ENCODE data around the gene ZBBX. TPM values are rescaled to one million over a fixed set of nuclear protein-coding genes. Genes with fewer than 3 reads are reported as not detected.

Gene ZBBX
- total RNA-seq, 1 donor from 2014 or later, result not detected

- Mint-ChIP-seq H3K4me3 (no peak overlapping the region), H3K9me3 (peaks cover 3% of the 10 kb centered on the region), H3K27ac (no peak overlapping the region)
These were observed 73.8 kb downstream of the ZBBX start for GRCh38 chr3:167306319-167306718.

GRCh38 chr3:167305340-167305890 is 74.7 kb downstream of the ZBBX start:
- Mint-ChIP-seq H3K4me1 (no peaks in the 10 kb centered on the region), H3K27ac (no peak overlapping the region), H3K36me3 (ENCODE audit: low read depth) (no peaks in the 10 kb centered on the region), H3K27me3 (no peaks in the 10 kb centered on the region), H3K9me3 (peaks cover 3% of the 10 kb centered on the region), H3K4me3 (no peak overlapping the region)
- CTCF ChIA-PET, result no interaction called here
- TF ChIP-seq CTCF (IDR thresholded peaks at IDR 0.05), result no peak
- intact Hi-C loops (cut with micrococcal nuclease), result no loop called here
- POLR2A ChIA-PET, result no interaction called here
- ATAC-seq (ENCODE audit: low read depth) (no peak), DNase-seq (no peak)

More at GRCh38 chr3:167306319-167306718, 73.8 kb downstream of the ZBBX start:
- H3K4me1 Mint-ChIP-seq, result no peaks in the 10 kb centered on the region
- CTCF ChIA-PET, result no interaction called here
- POLR2A ChIA-PET, result no interaction called here
- H3K36me3 Mint-ChIP-seq (ENCODE audit: low read depth), result no peaks in the 10 kb centered on the region
- DNase-seq, result no peak
- ATAC-seq (ENCODE audit: low read depth), result no peak
- H3K27me3 Mint-ChIP-seq, result no peaks in the 10 kb centered on the region
- no peak for TF ChIP-seq CTCF (IDR thresholded peaks at IDR 0.05)
- intact Hi-C loops (cut with micrococcal nuclease), result no loop called here

GRCh38 chr3:167304077-167304476 is 76.0 kb downstream of the ZBBX start:
- CTCF ChIA-PET, result no interaction called here
- Mint-ChIP-seq H3K4me1 (no peaks in the 10 kb centered on the region), H3K27ac (no peak overlapping the region)

GRCh38 chr3:167302678-167303077 is 77.4 kb downstream of the ZBBX start:
- H3K4me1 Mint-ChIP-seq, result no peaks in the 10 kb centered on the region
- POLR2A ChIA-PET, result no interaction called here
- no peak for DNase-seq
- intact Hi-C loops (cut with micrococcal nuclease), result no loop called here
- ATAC-seq (ENCODE audit: low read depth), result no peak
- no peaks in the 10 kb centered on the region for H3K9me3 Mint-ChIP-seq
- no peaks in the 10 kb centered on the region for H3K27me3 Mint-ChIP-seq
- TF ChIP-seq CTCF (IDR thresholded peaks at IDR 0.05), result no peak
- CTCF ChIA-PET, result no interaction called here
- no peaks in the 10 kb centered on the region for H3K36me3 Mint-ChIP-seq (ENCODE audit: low read depth)
- H3K4me3 Mint-ChIP-seq, result no peak overlapping the region
- no peak overlapping the region for H3K27ac Mint-ChIP-seq

More at GRCh38 chr3:167304077-167304476, 76.0 kb downstream of the ZBBX start:
- DNase-seq, result no peak
- POLR2A ChIA-PET, result no interaction called here
- Mint-ChIP-seq H3K4me3 (no peak overlapping the region), H3K27me3 (no peaks in the 10 kb centered on the region), H3K36me3 (ENCODE audit: low read depth) (no peaks in the 10 kb centered on the region), H3K9me3 (no peaks in the 10 kb centered on the region)
- ATAC-seq (ENCODE audit: low read depth), result no peak
- TF ChIP-seq CTCF (IDR thresholded peaks at IDR 0.05), result no peak
- intact Hi-C loops (cut with micrococcal nuclease), result no loop called here

GRCh38 chr3:167300207-167300606 is 79.9 kb downstream of the ZBBX start:
- ChIA-PET POLR2A (no interaction called here), CTCF (no interaction called here)
- H3K36me3 Mint-ChIP-seq (ENCODE audit: low read depth), result no peaks in the 10 kb centered on the region
- intact Hi-C loops (cut with micrococcal nuclease), result no loop called here
- H3K27ac Mint-ChIP-seq, result no peak overlapping the region
- DNase-seq (no peak), ATAC-seq (ENCODE audit: low read depth) (no peak)
- TF ChIP-seq CTCF (IDR thresholded peaks at IDR 0.05), result no peak
- no peak overlapping the region for H3K4me3 Mint-ChIP-seq
- H3K27me3 Mint-ChIP-seq, result no peaks in the 10 kb centered on the region
- no peaks in the 10 kb centered on the region for H3K4me1 Mint-ChIP-seq
- H3K9me3 Mint-ChIP-seq, result no peaks in the 10 kb centered on the region
